Subcutaneous abdominal adipose tissue (tissue), 5 donors: ENCODE data around the gene SH3BP5L.

Source experiments
- H3K27ac ChIP-seq: one replicate; pipeline ENCODE4 v1.7.0; 2013; ENCODE audit warnings: low read depth, mild to moderate bottlenecking, inconsistent platforms, low read length, moderate library complexity
- H3K27me3 ChIP-seq, 5 donors: one replicate each; pipeline ENCODE4 v1.7.0; 2013; ENCODE audit warnings: low read length in 5 of 5, inconsistent platforms in 1 of 5; ENCODE audit not compliant: control insufficient read depth in 5 of 5, insufficient read depth in 4 of 5
- H3K36me3 ChIP-seq, 5 donors: one replicate each; pipeline ENCODE4 v1.7.0; 2013; ENCODE audit warnings: low read length in 5 of 5; ENCODE audit not compliant: control insufficient read depth in 5 of 5, insufficient read depth in 5 of 5
- H3K4me1 ChIP-seq, 5 donors: one replicate each; pipeline ENCODE4 v1.7.0; 2013; ENCODE audit warnings: low read length in 5 of 5, mild to moderate bottlenecking in 3 of 5, moderate library complexity in 1 of 5; ENCODE audit not compliant: control insufficient read depth in 5 of 5, insufficient read depth in 5 of 5
- H3K4me3 ChIP-seq, 5 donors: one replicate each; pipeline ENCODE4 v1.7.0; 2013; ENCODE audit warnings: low read length in 5 of 5, low read depth in 1 of 5
- H3K9ac ChIP-seq, 5 donors: one replicate each; pipeline ENCODE4 v1.7.0; 2013; ENCODE audit warnings: low read length in 5 of 5, mild to moderate bottlenecking in 4 of 5, moderate library complexity in 3 of 5
- H3K9me3 ChIP-seq, 5 donors: one replicate each; pipeline ENCODE4 v1.7.0; 2013; ENCODE audit warnings: low read length in 5 of 5; ENCODE audit not compliant: control insufficient read depth in 5 of 5
- donor health status: healthy.
- donor health status: healthy.
- donor health status: healthy.
- donor health status: healthy.
- donor health status: healthy.

The SH3BP5L gene

GRCh38 chr1:248812736-248813425 lies 12.8 kb downstream of the SH3BP5L start:
- Histone ChIP-seq H3K9me3 (no peaks in the 10 kb centered on the region), H3K9ac (no peak overlapping the region), H3K4me3 (no peak overlapping the region), H3K27ac (no peak overlapping the region), H3K4me1 (peaks cover 6 to 30% (median 15%) of the 10 kb centered on the region in 5 donors), H3K36me3 (peaks cover 10 to 66% (median 62%) of the 10 kb centered on the region in 5 donors), H3K27me3 (no peaks in the 10 kb centered on the region)

GRCh38 chr1:248811514-248812490 lies 13.9 kb downstream of the SH3BP5L start:
- Histone ChIP-seq H3K9me3 (no peaks in the 10 kb centered on the region), H3K4me1 (peaks cover 9 to 30% (median 21%) of the 10 kb centered on the region in 5 donors), H3K27ac (no peak overlapping the region), H3K9ac (no peak overlapping the region), H3K36me3 (peaks cover 10 to 59% (median 56%) of the 10 kb centered on the region in 5 donors), H3K4me3 (no peak overlapping the region), H3K27me3 (no peaks in the 10 kb centered on the region)

GRCh38 chr1:248810727-248811513 lies 14.8 kb downstream of the SH3BP5L start:
- H3K4me1 ChIP-seq, result peaks cover 9 to 36% (median 28%) of the 10 kb centered on the region in 5 donors
- H3K27ac ChIP-seq, result no peak overlapping the region
- peaks cover 9 to 50% (median 48%) of the 10 kb centered on the region in 5 donors for H3K36me3 ChIP-seq

DNA sequence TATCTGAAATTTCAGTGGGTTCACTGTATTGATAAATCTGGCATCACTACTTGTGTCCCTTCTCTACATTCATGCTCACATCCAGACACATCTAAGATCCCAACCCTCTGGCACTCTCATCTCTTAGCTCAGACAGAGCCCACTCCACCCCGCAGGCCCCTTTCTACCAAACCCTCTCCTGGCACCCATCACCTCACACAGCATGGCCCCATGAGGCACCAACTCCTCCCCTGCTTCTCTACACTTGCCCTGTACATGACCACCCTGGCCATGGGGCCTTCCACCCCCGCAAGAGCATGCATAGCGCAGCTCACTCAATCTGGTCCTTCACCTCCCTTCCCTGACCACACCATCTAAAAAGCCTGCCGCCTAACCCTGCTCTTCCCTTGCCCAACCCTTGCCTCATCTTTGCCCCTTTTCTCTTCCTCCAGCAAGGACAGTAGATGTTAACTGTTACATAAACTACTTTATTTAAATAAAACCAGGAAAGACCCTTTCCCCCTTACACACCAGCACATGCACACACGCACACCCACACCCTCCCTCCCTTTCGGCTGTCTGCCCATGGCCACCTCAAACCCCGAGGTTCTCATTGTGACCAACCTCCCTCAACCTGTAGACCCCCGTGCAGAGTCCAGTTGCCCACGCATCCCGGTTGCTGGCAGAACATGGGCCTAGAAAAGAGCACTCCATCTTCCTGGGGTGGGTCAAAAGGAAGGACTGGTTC lies 15.6 kb downstream of the SH3BP5L start:
- no peak overlapping the region for H3K27ac ChIP-seq
- H3K4me1 ChIP-seq, result peaks cover 9 to 44% (median 28%) of the 10 kb centered on the region in 5 donors
- no peaks in the 10 kb centered on the region for H3K9me3 ChIP-seq
- no peak overlapping the region for H3K9ac ChIP-seq
- H3K36me3 ChIP-seq, result peaks cover 7 to 43% (median 40%) of the 10 kb centered on the region in 5 donors
- no peak overlapping the region for H3K4me3 ChIP-seq
- H3K27me3 ChIP-seq, result no peaks in the 10 kb centered on the region

More at GRCh38 chr1:248810727-248811513, 14.8 kb downstream of the SH3BP5L start:
- Histone ChIP-seq H3K9ac (peak overlapping the region in 3 of 5 donors; percentile 4 to 34 (median 10)), H3K27me3 (no peaks in the 10 kb centered on the region), H3K9me3 (no peaks in the 10 kb centered on the region), H3K4me3 (no peak overlapping the region)

DNA sequence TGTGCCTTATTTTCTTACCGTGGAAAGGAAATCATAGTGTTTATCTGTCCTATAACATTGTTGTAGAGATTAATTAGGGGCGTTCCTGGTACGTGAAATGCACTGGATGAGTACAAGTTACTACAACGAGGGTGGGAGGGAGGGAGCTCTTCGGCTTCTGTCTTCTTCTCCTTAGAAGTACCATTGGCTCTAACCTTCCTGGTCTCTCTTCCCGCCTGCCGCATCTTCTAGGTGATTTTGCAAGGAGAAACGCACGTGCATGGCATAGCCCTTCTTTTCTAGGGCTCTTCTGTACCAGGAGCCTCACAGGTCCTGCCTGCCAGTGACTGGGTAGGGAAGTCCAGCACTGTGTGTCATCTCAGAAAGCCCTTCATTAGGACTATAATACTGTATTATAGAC lies 16.8 kb downstream of the SH3BP5L start:
- H3K36me3 ChIP-seq, result peaks cover under 1 to 30% (median 29%) of the 10 kb centered on the region in 5 donors
- H3K9ac ChIP-seq, result no peak overlapping the region
- no peak overlapping the region for H3K4me3 ChIP-seq
- no peak overlapping the region for H3K27ac ChIP-seq
- peaks cover 9 to 52% (median 31%) of the 10 kb centered on the region in 5 donors for H3K4me1 ChIP-seq
- no peaks in the 10 kb centered on the region for H3K9me3 ChIP-seq
- H3K27me3 ChIP-seq, result no peaks in the 10 kb centered on the region

DNA sequence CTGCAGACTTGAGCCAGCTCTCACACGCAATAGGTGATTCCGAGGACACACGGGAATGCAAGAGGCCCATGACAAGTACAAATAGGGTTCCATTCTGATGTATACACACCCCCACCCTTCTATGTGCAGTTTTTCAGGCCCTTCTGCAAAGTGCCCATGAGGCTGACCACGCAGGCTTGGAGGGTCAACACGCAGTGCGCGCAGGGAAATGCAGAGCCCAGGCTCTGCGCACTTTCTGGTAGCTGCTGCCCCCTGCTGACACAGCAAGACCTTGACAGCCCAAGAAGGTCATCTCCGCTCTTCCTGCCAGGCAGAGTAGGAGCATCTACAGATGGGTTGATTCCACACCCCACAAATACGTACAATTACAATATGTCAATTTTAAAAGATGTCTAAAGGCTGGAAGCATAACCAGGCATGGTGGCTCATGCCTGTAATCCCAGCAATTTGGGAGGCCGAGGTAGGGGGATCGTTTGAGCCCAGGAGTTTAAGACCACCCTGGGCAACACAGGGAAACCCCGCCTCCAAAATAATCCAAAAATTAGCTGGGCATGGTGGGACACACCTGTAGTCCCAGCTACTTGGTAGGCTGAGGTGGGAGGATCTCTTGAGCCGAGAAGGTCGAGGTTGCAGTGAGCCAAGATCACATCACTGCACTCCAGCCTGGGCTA lies 18.5 kb downstream of the SH3BP5L start:
- peak overlapping the region in 3 of 5 donors; percentile 12 to 19 (median 19) for H3K4me3 ChIP-seq
- no peak overlapping the region for H3K27ac ChIP-seq
- no peaks in the 10 kb centered on the region for H3K9me3 ChIP-seq
- no peaks in the 10 kb centered on the region for H3K27me3 ChIP-seq
- peaks cover 8 to 52% (median 31%) of the 10 kb centered on the region in 5 donors for H3K4me1 ChIP-seq
- peaks cover 0 to 13% (median 12%) of the 10 kb centered on the region in 5 donors for H3K36me3 ChIP-seq
- no peak overlapping the region for H3K9ac ChIP-seq

- Histone ChIP-seq H3K36me3 (no peaks in the 10 kb centered on the region), H3K9me3 (no peaks in the 10 kb centered on the region), H3K27me3 (peaks cover 0 to 4% (median 0%) of the 10 kb centered on the region in 5 donors), H3K27ac (no peak overlapping the region), H3K4me1 (peaks cover 6 to 44% (median 24%) of the 10 kb centered on the region in 5 donors), H3K4me3 (no peak overlapping the region), H3K9ac (no peak overlapping the region)
Observed at GRCh38 chr1:248805876-248806275, 19.8 kb downstream of the SH3BP5L start.

GRCh38 chr1:248804771-248805681 lies 20.7 kb downstream of the SH3BP5L start:
- Histone ChIP-seq H3K4me1 (peaks cover 3 to 36% (median 15%) of the 10 kb centered on the region in 5 donors), H3K27me3 (peaks cover 0 to 4% (median 0%) of the 10 kb centered on the region in 5 donors), H3K9ac (no peak overlapping the region), H3K9me3 (no peaks in the 10 kb centered on the region), H3K36me3 (no peaks in the 10 kb centered on the region), H3K27ac (no peak overlapping the region), H3K4me3 (peak overlapping the region in 1 of 5 donors; percentile 16)
